Measurements from ENCODE around the gene RPL18A. TPM values are rescaled to one million over a fixed set of nuclear protein-coding genes. Genes with fewer than 3 reads are reported as not detected.
A peak's percentile ranks its signal among the peaks of the same experiment; 100 is the strongest.

RPL18A gene
- 2,715 TPM for polyA plus RNA-seq (ENCODE audit: insufficient read length)

DNA sequence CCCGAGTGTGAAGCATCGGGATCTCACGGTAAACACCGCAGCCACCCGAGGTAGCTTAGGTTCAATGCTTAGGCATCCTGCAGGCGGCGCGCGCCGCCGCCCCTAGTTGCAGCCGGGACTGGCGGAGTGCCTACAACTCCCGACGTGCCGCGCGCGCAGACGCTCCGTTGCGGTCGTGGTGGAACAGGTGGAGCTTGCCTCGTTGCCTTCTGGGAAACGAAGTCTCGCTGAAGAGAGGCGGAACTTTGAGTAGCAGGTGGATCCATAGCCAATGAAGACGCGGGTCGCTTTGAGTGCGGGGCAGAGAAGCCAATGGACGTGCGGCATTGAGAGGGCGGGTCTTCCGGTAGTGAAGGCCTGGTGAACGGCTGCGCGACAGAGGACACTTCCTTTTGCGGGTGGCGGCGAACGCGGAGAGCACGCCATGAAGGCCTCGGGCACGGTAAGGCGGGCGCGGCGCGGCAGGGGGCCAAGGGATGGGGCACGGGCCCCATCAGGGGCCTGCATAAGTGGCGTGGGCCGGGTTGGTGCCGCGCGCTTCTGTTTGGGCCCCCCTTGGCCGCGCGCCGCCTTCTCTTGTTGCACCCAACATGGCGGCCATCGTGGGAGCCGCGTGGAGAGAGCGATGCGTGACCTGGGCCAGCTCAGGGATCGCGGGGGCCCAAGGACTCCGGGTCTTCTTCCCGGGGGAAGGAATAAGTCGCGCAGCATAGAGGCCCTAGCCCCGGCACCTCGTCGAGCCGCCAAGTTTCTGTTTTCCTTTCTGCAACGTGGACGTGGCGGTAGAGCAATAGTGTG is at the start of gene RPL18A:
Gene RPL18A (plus strand): TSS at position 378 of the 798 bp plus-strand sequence. CDS start 47 bp downstream, at position 425.
- peak; percentile 99 for DNase-seq

DNA sequence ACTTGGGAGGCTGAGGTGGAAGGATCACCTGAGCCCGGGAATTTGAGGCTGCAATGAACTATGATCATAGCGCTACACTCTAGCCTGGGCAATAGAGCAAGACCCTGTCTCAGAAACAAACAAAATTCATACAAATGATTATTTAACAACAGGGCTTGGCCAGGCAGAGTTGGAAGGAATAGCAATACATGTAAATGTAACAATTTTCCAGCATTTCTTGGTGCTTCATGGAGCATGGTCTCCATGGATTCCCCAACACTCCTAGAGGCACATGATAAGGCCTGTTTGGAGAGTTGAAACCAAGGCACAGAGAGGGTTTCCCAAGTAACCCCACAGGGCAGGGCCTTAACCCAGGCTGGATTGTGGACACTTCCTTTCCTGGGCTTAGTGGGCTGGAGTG is 48.6 kb upstream of the RPL18A start:
- DNase-seq: no peak

- no peak for DNase-seq
Observed at GRCh38 chr19:17811681-17812080, 48.0 kb upstream of the RPL18A start.

DNA sequence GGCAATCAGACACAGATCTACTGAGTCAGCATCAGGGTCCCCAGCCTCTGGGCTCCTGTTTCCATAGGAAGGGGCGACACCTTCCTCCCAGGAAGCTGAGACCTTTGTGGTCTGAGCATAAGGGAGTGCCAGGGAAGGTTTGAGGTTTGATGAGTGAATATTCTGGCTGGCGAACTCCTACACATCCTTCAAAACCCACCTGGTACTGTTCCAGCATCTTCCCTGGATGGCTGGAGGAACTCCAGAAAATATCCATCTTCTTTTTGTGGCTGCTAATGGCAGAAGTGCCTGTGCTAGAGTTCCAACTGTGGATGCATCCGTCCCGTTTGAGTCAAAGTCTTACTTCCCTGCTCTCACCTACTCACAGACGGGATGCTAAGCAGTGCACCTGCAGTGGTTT is 47.6 kb upstream of the RPL18A start:
- DNase-seq: no peak

DNA sequence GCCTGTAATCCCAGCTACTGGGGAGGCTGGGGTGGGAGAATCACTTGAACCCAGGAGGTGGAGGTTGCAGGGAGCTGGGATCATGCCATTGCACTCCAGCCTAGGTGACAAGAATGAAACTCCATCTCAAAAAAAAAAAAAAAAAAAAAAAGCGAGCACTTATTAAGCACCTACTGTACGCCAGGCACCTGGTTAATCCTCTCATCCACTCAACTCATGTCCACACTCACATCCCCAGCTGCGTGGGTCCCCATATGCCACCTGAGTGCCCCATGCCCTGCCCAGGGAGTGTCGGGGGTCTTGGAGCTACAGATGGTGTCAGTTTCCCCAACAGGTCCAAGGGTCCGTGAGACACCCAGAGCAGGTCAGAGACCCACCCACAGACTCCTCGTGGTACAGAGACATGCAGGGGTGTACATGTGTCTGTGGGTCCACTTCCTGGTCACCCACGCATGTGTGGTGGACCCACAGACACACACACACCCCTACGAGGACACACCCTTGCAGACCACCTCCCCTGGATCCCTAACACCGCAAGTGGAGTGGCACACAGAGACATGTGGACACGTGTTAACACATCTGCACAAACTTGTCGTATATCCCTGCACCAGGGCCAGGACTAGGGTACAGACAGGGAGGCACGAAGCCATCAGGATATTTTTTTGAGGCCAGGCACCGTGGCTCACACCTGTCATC is 41.9 kb upstream of the RPL18A start:
- DNase-seq: no peak

DNA sequence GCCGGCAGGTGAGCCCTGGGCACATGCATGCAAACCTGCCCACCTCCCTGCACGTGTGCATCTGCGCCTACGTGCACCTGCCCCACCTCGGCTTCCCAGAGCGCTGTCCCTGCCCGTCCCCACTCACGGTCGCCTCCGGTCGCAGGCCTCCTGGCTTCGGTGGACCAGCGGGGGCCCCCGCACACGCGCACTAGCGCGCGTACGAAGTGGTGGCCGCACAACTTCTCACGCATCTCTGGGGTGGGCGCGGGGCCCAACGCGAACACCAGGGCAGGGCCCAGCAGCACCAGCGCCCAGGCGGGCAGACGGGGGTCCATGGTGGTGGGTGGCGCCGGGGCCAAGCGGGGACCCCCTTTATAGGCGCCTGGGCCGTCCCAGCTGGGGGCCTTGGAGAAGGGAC is 38.5 kb upstream of the RPL18A start, which contains the start of gene INSL3:
Gene INSL3 (minus strand): TSS at position 330 of the 400 bp plus-strand sequence. CDS start 13 bp downstream, at position 317.
- DNase-seq: no peak

DNA sequence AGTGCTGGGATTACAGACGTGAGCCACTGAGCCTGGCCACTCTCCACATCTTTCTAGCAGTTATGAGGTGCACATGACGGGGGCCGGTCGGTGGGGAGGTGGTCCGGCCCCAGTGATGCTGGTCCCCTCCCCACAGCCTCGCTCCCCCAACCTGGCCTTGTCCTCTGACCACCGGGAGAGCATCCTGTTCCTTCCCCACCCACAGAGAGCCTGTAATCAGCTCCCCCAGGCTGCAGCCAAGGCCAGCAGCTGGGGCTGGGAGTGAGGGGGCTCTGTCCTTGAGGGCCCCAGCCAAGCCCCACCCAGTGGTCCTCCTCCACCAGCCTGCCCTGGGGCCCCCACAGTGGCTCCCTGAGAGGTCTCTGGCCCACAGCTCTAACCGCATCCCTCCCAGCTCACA is 35.4 kb upstream of the RPL18A start:
- no peak for DNase-seq

DNA sequence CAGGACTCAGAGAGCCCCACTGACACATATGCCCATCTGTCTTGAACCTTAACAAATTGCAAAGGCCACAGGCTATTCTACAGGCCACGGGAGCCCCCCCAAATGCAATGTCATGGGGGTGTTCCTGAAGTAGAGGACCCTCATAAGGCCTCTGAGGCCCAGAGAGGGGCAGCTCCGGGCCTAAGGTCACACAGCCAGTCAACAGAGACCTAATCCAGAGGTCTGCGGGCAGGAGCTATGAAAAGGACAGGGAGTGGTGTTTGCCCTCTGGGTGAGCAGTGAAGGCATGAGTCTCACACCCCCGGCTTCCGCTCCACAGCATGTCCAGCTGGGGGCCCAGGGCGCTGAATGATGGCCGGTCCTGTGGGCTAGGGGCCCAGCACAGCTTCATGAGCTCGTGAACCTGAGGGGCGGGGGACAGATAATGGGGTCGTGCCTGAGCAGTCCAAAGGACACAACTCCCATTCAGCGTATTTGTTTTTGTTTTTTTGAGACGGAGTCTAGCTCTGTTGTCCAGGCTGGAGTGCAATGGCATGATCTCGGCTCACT is 33.1 kb upstream of the RPL18A start:
- no peak for DNase-seq

DNA sequence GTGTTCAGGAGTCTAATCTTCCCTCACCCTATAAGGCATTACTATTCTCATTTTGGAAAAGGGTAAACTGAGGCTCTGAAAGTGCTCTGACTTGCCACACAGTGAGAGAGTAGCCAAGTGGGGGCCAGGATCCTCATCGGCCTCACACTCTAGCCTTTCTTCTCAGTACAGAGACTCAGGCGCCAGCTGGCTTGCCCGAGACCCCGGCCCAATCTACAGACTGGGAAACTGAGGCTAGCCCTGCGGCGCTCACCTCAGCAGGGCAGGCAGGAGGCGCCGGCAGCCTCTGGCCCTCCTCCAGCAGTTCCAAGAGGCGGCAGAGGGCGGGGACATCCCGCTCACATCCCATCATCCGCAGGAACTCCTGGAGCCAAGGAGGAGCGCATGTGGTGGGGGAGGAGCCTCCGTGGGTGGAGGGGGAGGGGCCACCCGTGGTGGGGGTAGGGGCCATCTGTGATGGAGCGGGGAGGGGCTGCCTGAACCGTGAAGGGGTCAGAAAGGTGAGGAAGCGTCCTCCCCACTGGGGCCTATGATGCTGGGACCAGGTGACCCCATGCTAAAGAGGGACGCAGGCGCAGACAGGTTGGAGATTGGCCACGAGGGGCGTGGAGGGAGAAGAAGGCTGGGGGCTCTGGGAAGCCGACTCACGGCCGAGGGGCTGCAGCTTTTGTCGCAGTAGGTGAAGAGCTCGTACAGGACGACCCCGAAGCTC is 29.7 kb upstream of the RPL18A start:
- DNase-seq: no peak

DNA sequence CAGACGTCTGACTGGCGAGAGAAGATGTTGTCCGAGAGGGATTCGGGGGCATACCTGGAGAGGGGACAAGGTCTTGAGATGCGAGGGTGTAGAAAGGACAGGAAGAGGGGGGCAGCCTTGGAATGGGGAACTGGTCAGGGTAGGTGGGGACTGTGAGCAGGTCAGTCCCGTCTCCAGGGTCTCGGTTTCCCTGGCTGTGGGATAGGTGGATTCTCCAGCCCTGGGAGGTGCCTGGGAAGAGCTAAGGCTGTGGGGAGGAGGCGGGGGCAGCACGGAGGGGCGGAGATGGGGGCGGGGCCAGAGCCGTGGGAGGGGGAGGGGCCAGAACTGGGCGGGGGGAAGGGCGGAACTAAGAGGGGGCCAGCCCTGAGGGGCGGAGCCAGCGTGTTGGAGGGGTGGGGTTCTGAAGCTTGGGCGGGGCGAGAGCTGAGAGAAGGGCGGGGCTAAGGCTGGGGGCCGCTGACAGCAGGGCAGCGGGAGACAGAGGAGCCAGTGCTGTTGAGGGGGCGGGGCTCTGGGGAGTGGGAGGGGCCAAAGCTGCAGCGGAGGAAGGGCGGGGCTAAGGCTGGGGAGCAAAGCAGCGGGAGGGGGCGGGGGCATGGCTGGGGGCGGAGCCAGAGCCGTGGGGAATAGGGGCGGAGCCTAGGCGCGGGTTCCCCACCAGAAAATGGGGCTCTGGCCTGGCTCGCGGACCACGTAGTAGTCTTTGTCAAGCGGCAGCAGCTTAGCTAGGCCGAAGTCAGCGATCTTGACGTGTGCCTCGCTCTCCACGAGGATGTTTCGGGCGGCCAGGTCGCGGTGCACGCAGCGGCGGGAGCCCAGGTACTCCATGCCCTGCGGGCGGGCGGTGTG is 28.9 kb upstream of the RPL18A start:
- DNase-seq: no peak

DNA sequence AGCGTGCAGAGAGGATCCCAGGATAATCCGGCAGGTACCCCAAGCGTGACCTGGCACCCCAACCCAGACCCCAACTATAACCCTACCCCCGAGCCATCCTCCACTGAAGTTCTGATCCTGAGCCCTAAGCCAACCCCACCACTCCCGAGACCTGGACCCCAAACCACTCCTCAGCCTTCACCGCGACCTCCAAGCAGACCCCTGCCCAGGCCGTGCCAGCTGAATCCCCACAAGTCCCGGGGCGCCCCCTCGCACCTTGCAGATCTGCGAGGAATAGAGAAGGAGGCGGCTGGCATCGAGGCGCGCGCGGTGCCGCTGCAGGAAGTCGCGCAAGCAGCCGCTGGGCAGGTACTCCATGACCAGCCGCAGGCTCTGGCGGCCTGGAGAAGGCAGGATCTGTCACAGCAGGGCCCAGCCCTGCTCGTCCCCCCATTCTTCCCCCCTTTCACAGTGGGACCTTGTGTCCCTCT is 28.3 kb upstream of the RPL18A start:
- DNase-seq: no peak

DNA sequence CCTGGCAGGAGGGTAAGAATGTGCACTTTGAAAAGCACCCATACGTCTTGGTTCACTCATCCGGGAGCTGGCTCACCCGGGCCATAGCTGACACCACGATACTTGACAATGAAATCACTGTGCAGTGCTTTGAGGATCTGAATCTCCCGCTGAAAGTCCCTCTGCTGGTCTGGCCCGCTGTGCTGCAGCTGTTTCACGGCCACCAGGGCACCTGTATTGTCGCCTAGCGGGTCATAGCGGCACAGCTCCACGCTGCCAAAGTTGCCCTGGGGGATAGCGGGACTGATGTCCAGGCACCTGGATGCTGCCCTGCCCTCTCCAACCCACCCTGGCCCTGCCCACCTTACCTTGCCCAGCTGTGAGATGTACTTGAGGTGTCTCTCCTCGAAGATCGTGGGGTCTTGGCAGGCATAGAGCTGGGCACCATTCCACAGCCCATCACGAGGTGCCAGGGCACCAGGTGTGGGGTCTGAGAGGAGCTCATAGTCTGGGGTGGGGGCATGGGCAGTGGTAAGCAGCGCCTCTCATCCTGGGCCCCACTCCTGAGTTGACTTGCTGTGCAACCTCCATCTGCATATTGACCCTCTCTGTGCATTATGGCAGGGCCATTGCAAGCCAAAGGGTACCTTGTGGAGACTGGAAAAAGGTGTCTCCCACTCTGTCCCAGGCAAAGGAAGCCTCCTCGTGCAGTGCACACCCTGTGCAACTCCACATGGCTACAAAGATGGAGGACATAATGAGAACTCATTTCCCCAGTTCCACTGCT is 27.1 kb upstream of the RPL18A start:
- no peak for DNase-seq

- DNase-seq: no peak
Observed at GRCh38 chr19:17834350-17835181, 25.1 kb upstream of the RPL18A start.

DNA sequence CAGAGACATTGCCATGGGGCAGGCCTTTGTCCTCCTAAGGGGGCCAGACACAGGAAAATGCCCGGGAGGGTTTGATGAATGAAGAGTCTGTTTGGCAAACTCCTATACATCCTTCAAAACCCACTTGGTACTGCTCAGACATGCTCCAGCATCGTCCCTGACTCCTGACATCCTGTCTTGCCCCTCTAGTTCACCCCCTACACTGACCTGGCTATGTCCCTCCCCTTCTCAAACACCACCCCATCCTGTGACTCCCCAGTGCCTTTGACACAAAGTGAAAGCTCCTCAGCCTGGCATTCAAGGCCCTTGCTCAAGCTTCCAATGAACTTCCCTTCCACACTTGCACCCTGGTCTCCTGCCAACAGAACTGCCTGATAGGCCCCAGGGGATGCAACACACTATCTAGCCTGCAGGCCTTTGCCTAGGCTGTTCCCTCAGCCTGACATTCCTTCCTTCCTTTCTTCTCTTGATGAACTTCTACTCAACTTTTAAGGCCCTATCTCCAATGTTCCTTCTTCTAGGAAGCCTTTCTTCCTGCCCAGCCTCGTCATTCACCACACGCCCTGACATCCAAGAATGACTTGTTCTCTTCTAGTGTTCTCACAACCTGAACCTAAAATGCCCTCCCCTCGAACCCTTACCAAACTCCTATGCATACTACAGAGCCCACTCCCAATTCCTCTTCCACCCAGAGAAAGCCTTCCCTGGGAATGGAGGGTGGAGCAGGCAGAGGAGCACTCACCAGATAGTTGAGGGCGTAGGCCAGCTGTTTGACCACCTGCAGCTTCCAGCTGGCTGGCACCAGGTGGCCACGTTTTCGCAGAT is 24.3 kb upstream of the RPL18A start:
- no peak for DNase-seq

- DNase-seq: no peak
Observed at GRCh38 chr19:17836530-17836929, 23.2 kb upstream of the RPL18A start.

DNA sequence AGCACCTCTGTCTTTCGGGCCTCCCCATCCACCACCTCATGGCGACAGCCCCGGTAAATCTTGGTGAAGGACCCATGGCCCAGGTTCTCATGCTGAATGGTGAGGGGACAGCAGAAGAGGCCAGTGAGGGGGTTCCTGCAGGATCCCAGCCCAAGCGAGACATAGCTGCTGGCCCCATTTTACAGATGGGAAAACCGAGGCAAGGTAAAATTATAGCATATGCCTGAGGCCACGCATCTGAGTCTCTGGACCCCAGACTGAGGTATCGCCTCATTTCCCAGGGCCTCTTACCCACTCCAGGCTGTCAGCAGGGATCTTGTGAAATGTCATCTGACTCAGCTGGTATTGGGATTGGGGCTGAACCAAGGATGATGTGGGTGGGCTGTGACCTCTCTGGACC is 21.7 kb upstream of the RPL18A start:
- DNase-seq: no peak

DNA sequence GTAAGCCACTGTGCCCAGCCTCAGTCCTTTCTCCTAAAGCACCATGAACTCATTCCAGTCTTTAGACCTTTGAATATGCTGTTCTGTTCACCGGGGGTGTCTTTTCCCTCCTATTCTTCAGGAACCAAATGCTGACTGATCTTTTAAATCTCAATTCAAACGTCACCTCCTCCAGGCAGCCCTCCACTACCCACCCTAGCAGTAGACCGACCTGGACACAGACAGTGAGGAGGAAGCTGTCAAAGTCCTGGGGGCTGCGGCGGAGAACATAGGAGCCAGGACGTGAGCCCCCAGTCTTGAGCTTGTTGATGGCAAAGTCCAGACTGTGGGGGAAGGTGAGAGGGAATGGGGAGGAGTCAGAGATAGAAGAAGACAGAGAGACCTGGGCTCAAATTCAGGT is 19.7 kb upstream of the RPL18A start:
- DNase-seq: no peak

DNA sequence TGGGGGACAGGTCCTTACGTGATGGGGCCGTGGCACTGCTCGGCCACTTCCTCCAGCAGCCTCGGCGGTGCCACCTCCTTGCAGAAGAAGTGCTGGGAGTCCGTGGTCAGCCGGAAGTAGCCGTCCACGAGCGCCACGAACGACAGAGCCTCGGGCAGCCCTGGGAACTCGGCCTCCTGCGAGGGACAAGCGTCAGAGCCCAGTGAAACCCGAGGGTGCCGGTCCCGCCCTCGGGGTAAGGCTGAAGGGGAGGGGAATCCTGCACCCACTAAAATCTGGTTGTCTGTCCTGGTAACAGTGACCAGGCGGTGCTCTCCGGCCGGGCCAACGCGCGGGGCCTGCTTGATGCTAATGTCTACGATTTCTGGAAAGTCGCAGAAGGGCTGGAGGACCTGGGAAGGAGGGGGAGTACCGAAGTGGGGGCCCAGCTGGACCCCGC is 18.3 kb upstream of the RPL18A start:
- DNase-seq: no peak

All from hindlimb muscle (tissue), 1 donor.